GM21423 (cell line): ENCODE measurements around the gene SKOR2.
"Not testable (repeated sequence)": the region's sequence is repeated elsewhere in the genome, so short reads cannot be mapped to it uniquely, and the experiment has no call there.

ENCODE experiments used
- ATAC-seq: cut with Tn5 transposase; IDR thresholded peaks from one replicate; pipeline ENCODE4 v1.9.1; 2021; ENCODE audit warnings: mild to moderate bottlenecking, moderate library complexity; ENCODE audit not compliant: unreplicated experiment

SKOR2 gene

DNA sequence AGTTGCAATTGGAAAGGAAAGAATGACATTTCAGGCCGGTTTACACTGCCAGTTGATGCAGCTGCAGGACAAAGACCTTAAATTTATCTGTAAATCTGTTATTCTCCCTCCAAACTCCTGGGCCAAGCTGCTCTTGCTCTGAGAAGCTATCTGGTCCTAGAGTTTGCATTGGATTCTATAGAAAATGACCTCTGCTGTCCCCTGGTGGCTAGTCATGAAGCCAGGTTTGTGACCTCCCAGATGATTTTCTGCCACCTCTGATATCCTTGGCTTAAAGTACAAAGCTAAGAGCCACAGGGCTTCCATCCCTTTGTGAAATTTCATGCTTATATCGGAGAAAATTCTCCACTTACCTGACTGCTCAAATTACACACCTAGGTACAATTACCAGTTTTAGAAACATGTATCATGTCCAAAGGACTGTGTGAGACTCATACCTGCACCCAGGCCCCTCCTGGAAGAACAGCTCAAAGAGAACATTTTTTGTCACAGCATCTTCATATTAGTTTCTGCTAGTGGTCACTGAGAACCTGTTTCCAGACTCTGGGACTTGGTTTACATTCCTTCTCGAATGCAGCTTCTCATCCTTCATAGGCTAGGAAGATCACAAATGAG lies 46.4 kb downstream of the SKOR2 start:
- no peak for ATAC-seq

DNA sequence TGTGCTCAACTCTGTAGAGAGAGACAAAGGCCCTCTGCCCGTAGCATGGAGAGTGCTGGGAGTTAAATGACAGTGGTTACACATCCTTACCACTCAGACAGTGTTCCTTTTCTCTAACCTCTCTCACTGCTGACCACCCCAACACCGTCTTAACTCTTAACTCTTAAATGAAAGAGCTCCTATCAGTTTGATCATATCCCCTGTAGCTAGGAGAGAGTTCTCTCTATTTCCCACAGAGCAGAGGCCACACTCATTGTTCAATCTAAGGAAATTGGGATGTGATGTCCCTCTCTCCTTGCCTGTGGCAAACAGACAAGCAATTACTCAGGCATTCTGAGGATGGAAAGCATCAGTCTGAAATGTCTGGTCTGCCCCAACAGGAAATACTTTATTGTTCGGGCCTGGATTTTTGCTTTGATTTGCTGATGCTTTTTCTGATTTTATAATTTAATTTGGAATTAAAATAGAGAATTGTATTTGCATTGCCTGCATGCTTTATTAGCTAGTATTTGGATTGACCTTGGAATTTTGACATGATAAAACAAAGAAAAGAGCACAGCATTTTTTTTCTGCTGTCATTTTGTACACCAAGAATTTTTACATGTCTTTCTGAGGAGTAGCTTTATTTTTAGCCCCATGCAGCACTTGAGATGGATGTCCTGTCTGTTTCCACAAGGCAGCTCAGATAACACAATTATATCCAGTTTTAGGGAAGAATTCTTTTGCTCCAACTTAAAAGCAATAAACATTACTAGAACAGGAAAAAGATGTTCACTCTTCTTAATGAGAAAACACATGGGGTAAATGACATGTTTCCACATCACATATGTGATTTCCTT lies 47.6 kb downstream of the SKOR2 start:
- no peak for ATAC-seq

DNA sequence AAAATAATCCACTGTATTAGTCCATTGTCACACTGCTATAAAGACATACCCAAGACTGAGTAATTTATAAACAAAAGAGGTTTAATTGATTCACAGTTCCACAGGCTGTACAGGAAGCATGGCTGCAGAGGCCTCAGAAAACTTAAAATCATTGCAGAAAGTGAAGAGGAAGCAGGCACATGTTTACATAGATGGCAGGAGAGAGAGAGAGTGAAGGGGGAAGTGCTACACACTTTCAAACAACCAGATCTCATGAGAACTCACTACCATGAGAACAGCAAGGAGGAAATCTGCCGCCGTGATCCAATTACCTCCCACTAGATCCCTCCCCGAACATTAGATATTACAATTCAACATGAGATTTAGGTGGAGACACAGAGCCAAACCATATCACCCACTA lies 55.5 kb downstream of the SKOR2 start:
- not testable (repeated sequence) for ATAC-seq

GRCh38 chr18:47191961-47192360 lies 59.5 kb downstream of the SKOR2 start:
- ATAC-seq, result no peak

GRCh38 chr18:47187721-47188120 lies 63.7 kb downstream of the SKOR2 start:
- no peak for ATAC-seq

GRCh38 chr18:47184419-47185050 lies 66.9 kb downstream of the SKOR2 start:
- ATAC-seq, result no peak

DNA sequence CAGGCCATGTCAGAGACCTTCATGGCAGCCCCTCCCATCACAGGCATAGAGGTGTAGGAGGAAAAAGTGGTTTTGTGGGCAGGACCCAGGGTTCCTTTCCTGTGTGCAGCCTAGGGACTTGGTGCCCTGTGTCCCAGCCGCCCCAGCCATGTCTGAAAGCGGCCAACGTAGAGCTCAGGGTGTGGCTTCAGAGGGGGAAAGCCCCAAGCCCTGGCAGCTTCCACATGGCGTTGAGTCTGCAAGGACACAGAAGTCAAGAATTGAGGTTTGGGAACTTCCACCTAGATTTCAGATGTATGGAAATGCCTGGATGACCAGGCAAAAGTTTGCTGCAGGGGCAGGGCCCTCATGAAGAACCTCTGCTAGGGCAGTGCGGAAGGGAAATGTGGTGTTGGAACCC lies 69.3 kb downstream of the SKOR2 start:
- ATAC-seq, result not testable (repeated sequence)

GRCh38 chr18:47180765-47181164 lies 70.7 kb downstream of the SKOR2 start:
- ATAC-seq, result no peak

DNA sequence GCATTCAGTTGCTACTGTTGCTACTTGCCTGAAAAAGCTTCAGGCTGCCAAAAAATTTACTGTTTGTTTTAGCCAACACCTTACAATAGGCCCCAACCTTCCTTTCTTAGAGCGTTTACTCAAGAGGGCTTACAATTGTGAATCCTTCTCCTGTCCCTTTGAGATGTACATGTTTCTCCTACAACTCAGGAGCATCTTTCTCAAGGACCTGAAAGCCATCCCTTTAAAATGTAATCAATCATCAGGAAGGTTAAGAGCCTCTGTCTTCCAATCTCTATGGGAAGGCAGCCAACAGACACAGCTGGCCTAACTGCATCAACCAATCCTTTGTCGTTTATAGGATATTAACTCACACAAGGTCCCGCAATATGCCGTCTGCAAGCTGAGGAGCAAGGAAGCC lies 71.9 kb downstream of the SKOR2 start:
- no peak for ATAC-seq

- peak; percentile 87 for ATAC-seq
These were observed 75.4 kb downstream of the SKOR2 start, which contains the start of gene IER3IP1 for GRCh38 chr18:47175898-47176575. Gene IER3IP1, minus strand, starts transcription at chr18:47176364. Its CDS starts 87 bp downstream, at chr18:47176277.

DNA sequence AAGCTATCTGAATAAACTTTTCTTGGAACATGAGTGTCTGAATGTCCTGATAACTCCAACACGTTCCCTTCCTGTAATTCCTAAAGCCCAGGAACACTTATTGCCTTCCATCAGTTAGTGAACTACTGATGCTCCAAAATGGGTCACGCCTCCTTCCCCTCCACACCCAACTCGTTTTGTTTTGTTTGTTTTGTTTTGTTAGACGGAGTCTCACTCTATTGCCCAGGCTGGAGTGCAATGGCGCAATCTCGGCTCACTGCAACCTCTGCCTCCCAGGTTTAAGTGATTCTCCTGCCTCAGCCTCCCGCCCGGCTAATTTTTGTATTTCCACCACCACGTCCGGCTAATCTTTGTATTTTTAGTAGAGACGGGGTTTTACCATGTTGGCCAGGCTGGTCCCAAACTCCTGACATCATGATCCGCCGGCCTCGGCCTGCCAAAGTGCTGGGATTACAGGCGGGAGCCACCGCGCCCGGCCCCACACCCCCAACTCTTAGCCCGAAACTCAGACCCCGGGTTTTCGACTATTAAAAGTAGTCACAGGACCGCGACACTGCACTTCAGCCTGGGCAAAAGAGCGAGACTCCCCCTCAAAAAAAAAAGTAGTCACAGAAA lies 76.1 kb downstream of the SKOR2 start:
- ATAC-seq, result no peak

DNA sequence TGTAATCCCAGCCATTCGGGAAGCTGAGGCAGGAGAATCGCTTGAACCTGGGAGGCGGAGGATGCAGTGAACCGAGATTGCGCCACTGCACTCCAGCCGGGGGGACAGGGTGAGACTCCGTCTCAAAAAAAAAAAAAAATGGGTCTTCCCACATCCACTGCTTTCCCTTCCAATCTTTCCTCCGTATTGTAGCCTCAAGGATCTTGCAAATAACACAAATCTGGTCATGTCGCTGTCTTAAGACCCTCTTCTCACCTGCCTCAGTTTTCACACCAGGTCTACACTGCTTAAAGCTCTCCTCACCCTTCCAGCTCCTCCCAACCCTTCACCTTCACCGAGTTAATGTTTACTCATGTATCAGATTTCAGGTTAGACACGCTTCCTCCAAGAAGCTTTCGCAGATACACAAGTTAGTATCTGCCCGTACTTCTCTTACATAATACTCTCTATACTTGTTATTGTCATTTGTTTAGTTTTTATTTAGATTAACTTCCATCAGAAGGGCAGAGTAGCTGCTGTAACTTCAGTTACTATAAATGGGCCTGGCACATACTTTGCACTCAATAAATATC lies 76.8 kb downstream of the SKOR2 start:
- ATAC-seq, result no peak

- no peak for ATAC-seq
These were observed 79.0 kb downstream of the SKOR2 start for GRCh38 chr18:47172476-47172875.

- ATAC-seq, result no peak
These were observed 82.5 kb downstream of the SKOR2 start for GRCh38 chr18:47168913-47169312.

GRCh38 chr18:47168509-47168908 lies 83.0 kb downstream of the SKOR2 start:
- no peak for ATAC-seq

- no peak for ATAC-seq
These were observed 85.2 kb downstream of the SKOR2 start for GRCh38 chr18:47166294-47166693.

- ATAC-seq, result peak; percentile 81
These were observed 88.2 kb downstream of the SKOR2 start for GRCh38 chr18:47163241-47163640.

- ATAC-seq, result no peak
These were observed 91.2 kb downstream of the SKOR2 start for GRCh38 chr18:47160256-47160655.

DNA sequence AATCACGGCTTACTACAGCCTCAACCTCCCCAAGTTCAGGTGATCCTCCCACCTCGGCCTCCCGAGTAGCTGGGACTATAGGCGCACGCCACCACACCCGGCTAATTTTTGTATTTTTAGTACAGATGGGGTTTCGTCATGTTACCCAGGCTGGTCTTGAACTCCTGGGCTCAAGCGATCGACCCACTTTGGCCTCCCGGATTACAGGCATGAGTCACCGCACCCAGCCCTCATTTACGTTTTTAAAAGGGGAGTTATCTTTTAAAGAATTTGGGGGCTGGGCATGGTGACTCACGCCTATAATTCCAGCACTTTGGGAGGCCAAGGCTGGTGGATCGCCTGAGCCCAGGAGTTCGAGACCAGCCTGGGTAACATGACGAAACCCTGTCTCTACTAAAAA lies 93.1 kb downstream of the SKOR2 start:
- not testable (repeated sequence) for ATAC-seq
